H9 (cell line): ENCODE results near the gene CCDC187. TPM values are rescaled to one million over a fixed set of nuclear protein-coding genes. Genes with fewer than 3 reads are reported as not detected.

Experiments
- DNase-seq: peaks from one replicate; pipeline ENCODE4 v3.0.0-alpha.2; 2017
- H2AFZ ChIP-seq: one replicate; pipeline ENCODE4 v1.6.1; 2013; ENCODE audit warnings: mild to moderate bottlenecking, low read length, control low read depth, moderate library complexity
- H2AK5ac ChIP-seq: 2 replicates; pipeline ENCODE4 v1.6.1; 2013; ENCODE audit warnings: low read length, control low read depth, mixed read lengths; ENCODE audit not compliant: insufficient read length
- H2BK120ac ChIP-seq: one replicate; pipeline ENCODE4 v1.6.1; 2013; ENCODE audit warnings: low read depth, mild to moderate bottlenecking, low read length, control low read depth, inconsistent platforms; ENCODE audit not compliant: poor library complexity, severe bottlenecking
- H2BK12ac ChIP-seq: 2 replicates; pipeline ENCODE4 v1.6.1; 2013; ENCODE audit warnings: low read length, control low read depth, mixed read lengths, low read depth; ENCODE audit not compliant: insufficient read length
- H2BK15ac ChIP-seq: 2 replicates; pipeline ENCODE4 v1.6.1; 2013; ENCODE audit warnings: low read depth, low read length, control low read depth
- H2BK20ac ChIP-seq: one replicate; pipeline ENCODE4 v1.6.1; 2013; ENCODE audit warnings: low read depth, mild to moderate bottlenecking, low read length, control low read depth, inconsistent platforms; ENCODE audit not compliant: poor library complexity, severe bottlenecking
- H2BK5ac ChIP-seq: 2 replicates; pipeline ENCODE4 v1.6.1; 2013; ENCODE audit warnings: low read length, control low read depth, mixed read lengths; ENCODE audit not compliant: insufficient read length
- H3K14ac ChIP-seq: 2 replicates; pipeline ENCODE4 v1.6.1; 2013; ENCODE audit warnings: low read length, control low read depth; ENCODE audit not compliant: insufficient read depth
- H3K18ac ChIP-seq: 2 replicates; pipeline ENCODE4 v1.6.1; 2013; ENCODE audit warnings: low read depth, mild to moderate bottlenecking, mixed read lengths, low read length, control low read depth; ENCODE audit not compliant: insufficient read length
- H3K23ac ChIP-seq: 2 replicates; pipeline ENCODE4 v1.6.1; 2013; ENCODE audit warnings: low read length, control low read depth, mixed read lengths, low read depth; ENCODE audit not compliant: insufficient read length
- H3K23me2 ChIP-seq: 2 replicates; pipeline ENCODE4 v1.6.1; 2013; ENCODE audit warnings: low read depth, mild to moderate bottlenecking, mixed read lengths, low read length, control low read depth; ENCODE audit not compliant: insufficient read length, poor library complexity, severe bottlenecking
- H3K27ac ChIP-seq: 2 replicates; pipeline ENCODE4 v1.5.1; 2013; ENCODE audit warnings: low read length, control low read depth, mixed read lengths, low read depth; ENCODE audit not compliant: insufficient read length
- H3K27me3 ChIP-seq: 2 replicates; pipeline ENCODE4 v1.6.1; 2013; ENCODE audit warnings: low read length, control low read depth, inconsistent platforms; ENCODE audit not compliant: insufficient read depth
- H3K4ac ChIP-seq: 2 replicates; pipeline ENCODE4 v1.6.1; 2013; ENCODE audit warnings: low read depth, mild to moderate bottlenecking, control low read depth, inconsistent platforms, low read length, moderate library complexity
- H3K4me1 ChIP-seq: 2 replicates; pipeline ENCODE4 v1.6.1; 2013; ENCODE audit warnings: low read length, control low read depth, inconsistent platforms; ENCODE audit not compliant: insufficient read depth
- H3K4me2 ChIP-seq: 2 replicates; pipeline ENCODE4 v1.6.1; 2013; ENCODE audit warnings: low read length, control low read depth, mixed read lengths; ENCODE audit not compliant: insufficient read length, insufficient read depth
- H3K56ac ChIP-seq: 2 replicates; pipeline ENCODE4 v1.6.1; 2013; ENCODE audit warnings: low read depth, mild to moderate bottlenecking, mixed read lengths, low read length, control low read depth; ENCODE audit not compliant: insufficient read length
- H3K79me1 ChIP-seq: 2 replicates; pipeline ENCODE4 v1.6.1; 2013; ENCODE audit warnings: low read depth, mild to moderate bottlenecking, moderate library complexity, low read length, control low read depth, inconsistent platforms; ENCODE audit not compliant: insufficient read depth, poor library complexity, severe bottlenecking
- H3K79me2 ChIP-seq: 2 replicates; pipeline ENCODE4 v1.6.1; 2013; ENCODE audit warnings: low read length, control low read depth, inconsistent platforms; ENCODE audit not compliant: insufficient read depth
- H3K9ac ChIP-seq: 2 replicates; pipeline ENCODE4 v1.6.1; 2013; ENCODE audit warnings: low read length, control low read depth, mixed read lengths; ENCODE audit not compliant: insufficient read length; ENCODE audit errors: extremely low read depth
- H3K9me3 ChIP-seq: one replicate; pipeline ENCODE4 v1.6.1; 2013; ENCODE audit warnings: low read depth, low read length, inconsistent platforms; ENCODE audit not compliant: control insufficient read depth
- H3T11ph ChIP-seq: one replicate; pipeline ENCODE4 v1.6.1; 2013; ENCODE audit warnings: mild to moderate bottlenecking, low read length, control low read depth, inconsistent platforms
- H4K20me1 ChIP-seq: one replicate; pipeline ENCODE4 v1.6.1; 2013; ENCODE audit not compliant: control insufficient read depth, insufficient read length, insufficient read depth
- H4K5ac ChIP-seq: 2 replicates; pipeline ENCODE4 v1.6.1; 2013; ENCODE audit warnings: low read depth, mild to moderate bottlenecking, mixed read lengths, low read length, control low read depth; ENCODE audit not compliant: insufficient read length
- H4K8ac ChIP-seq: replicated peaks from 2 replicates; pipeline ENCODE4 v1.6.1; 2013; ENCODE audit warnings: low read length, control low read depth, mixed read lengths, low read depth; ENCODE audit not compliant: insufficient read length
- H4K91ac ChIP-seq: 2 replicates; pipeline ENCODE4 v1.6.1; 2013; ENCODE audit warnings: low read depth, mild to moderate bottlenecking, moderate library complexity, mixed read lengths, low read length, control low read depth; ENCODE audit not compliant: insufficient read length
- H3K27ac Mint-ChIP-seq, 3 experiments: 2 replicates in 2 of 3; 3 replicates in 1 of 3; pipeline ENCODE4 v1.8.0; 2020 to 2021; ENCODE audit warnings: mixed read lengths in 3 of 3, mild to moderate bottlenecking in 1 of 3, moderate library complexity in 1 of 3
- H3K27me3 Mint-ChIP-seq: 2 replicates; pipeline ENCODE4 v1.8.0; 2021; ENCODE audit warnings: low read depth, mild to moderate bottlenecking, moderate library complexity, mixed read lengths
- H3K36me3 Mint-ChIP-seq, 3 experiments: 2 replicates in 2 of 3; 3 replicates in 1 of 3; pipeline ENCODE4 v1.8.0; 2020 to 2021; ENCODE audit warnings: low read depth in 3 of 3, mixed read lengths in 3 of 3; ENCODE audit not compliant: insufficient read depth in 1 of 3
- H3K4me1 Mint-ChIP-seq, 2 experiments: 2 replicates each; pipeline ENCODE4 v1.8.0; 2020; ENCODE audit warnings: mixed read lengths in 2 of 2
- H3K4me3 Mint-ChIP-seq, 2 experiments: 2 replicates in 1 of 2; 3 replicates in 1 of 2; pipeline ENCODE4 v1.8.0; 2020 to 2021; ENCODE audit warnings: mild to moderate bottlenecking in 2 of 2, mixed read lengths in 2 of 2, moderate library complexity in 1 of 2
- H3K9me3 Mint-ChIP-seq, 2 experiments: 2 replicates in 1 of 2; 3 replicates in 1 of 2; pipeline ENCODE4 v1.8.0; 2020; ENCODE audit warnings: mild to moderate bottlenecking in 2 of 2, mixed read lengths in 2 of 2, moderate library complexity in 1 of 2
- WGBS: extraction: QIAGEN DNeasy Blood & Tissue Kit; methylation state at CpG from one replicate; pipeline ENCODE4 v1.1.7; 2013; ENCODE audit warnings: missing lambda C conversion rate, low lambda C conversion rate, mixed read lengths; ENCODE audit not compliant: insufficient read length; ENCODE audit errors: extremely low coverage; 5-methylcytosine and 5-hydroxymethylcytosine counted together
- total RNA-seq: library from RNA; stranded (reverse); gene quantifications from 2 replicates; pipeline ENCODE4 v1.2.1, GENCODE V29; 2021
- TF ChIP-seq, protein P1 (sequence below): fragments of 200-600 bp; sonication (generic); conservative IDR thresholded peaks from 3 replicates; pipeline ENCODE4 v1.8.0; 2021; ENCODE audit warnings: antibody characterized with exemption, mild to moderate bottlenecking

Gene CCDC187
- total RNA-seq, 1 experiment from 2014 or later, result 0.07 TPM

DNA sequence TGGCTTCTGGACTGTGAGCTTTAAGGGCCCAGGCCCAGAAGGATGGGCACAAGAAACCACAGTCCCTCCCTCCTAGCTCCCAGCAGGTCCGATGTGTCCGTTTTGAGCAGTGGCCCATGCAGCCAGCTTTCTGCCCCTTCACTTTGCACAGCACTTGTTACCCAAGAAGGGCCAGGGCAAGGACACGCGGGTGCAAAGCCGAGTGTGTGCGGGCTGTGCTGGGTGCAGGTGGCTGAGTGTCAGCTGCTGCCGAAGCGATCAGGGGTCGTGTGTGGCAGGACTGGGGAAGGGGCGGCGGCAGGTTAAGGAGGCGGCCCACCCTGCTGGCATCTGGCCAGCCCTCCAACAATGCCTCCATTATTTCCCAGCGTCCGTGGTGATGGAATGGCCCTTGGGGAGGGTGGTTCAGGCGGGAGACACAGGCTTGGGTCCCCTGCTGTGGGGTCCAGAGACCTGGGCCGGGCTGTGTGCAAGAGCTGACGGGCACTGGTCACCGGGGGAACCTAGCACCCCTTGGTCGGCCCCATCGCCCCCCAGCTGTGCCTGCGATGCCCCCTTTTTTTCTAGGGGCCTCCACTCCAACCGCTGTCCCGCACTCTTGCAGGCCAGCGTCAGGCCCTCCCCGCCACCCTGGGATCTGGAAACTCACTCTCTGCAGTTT, 99.6 kb downstream of the CCDC187 start:
- WGBS, result no CpG with 5 or more reads among the region's 25 CpGs
- no peaks in the 10 kb centered on the region for H3K79me1 ChIP-seq
- H2AK5ac ChIP-seq, result no peak overlapping the region
- no peak overlapping the region for H3K27ac ChIP-seq
- H4K5ac ChIP-seq, result no peak overlapping the region
- no peak overlapping the region for H3K4ac ChIP-seq
- H2BK5ac ChIP-seq, result no peak overlapping the region
- no peak overlapping the region for H3K14ac ChIP-seq
- peaks cover 0 to 11% of the 10 kb centered on the region in 2 experiments; a peak in 1 of 4 replicates for H3K4me1 Mint-ChIP-seq
- no peak overlapping the region for H3K18ac ChIP-seq
- peaks cover 7 to 20% (median 11%) of the 10 kb centered on the region in 3 experiments; a peak in 6 of 7 replicates for H3K36me3 Mint-ChIP-seq
- H3K79me2 ChIP-seq, result no peaks in the 10 kb centered on the region
- peaks cover 71% of the 10 kb centered on the region for H3K27me3 Mint-ChIP-seq
- H4K8ac ChIP-seq, result no peak overlapping the region
- no peak overlapping the region for H2BK15ac ChIP-seq
- no peak for DNase-seq
- no peak overlapping the region for H4K91ac ChIP-seq
- no peak overlapping the region for H2BK12ac ChIP-seq
- H2AFZ ChIP-seq, result no peak overlapping the region
- TF ChIP-seq, protein P1, sequence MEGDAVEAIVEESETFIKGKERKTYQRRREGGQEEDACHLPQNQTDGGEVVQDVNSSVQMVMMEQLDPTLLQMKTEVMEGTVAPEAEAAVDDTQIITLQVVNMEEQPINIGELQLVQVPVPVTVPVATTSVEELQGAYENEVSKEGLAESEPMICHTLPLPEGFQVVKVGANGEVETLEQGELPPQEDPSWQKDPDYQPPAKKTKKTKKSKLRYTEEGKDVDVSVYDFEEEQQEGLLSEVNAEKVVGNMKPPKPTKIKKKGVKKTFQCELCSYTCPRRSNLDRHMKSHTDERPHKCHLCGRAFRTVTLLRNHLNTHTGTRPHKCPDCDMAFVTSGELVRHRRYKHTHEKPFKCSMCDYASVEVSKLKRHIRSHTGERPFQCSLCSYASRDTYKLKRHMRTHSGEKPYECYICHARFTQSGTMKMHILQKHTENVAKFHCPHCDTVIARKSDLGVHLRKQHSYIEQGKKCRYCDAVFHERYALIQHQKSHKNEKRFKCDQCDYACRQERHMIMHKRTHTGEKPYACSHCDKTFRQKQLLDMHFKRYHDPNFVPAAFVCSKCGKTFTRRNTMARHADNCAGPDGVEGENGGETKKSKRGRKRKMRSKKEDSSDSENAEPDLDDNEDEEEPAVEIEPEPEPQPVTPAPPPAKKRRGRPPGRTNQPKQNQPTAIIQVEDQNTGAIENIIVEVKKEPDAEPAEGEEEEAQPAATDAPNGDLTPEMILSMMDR, result no peak
- no peak overlapping the region for H3T11ph ChIP-seq
- no peak overlapping the region for H3K4me2 ChIP-seq
- H2BK20ac ChIP-seq, result no peak overlapping the region
- no peaks in the 10 kb centered on the region for H4K20me1 ChIP-seq
- H3K27me3 ChIP-seq, result peaks cover 54% of the 10 kb centered on the region
- no peak overlapping the region for H3K9ac ChIP-seq
- H3K4me1 ChIP-seq, result no peaks in the 10 kb centered on the region
- no peak overlapping the region for H3K23ac ChIP-seq
- H3K9me3 Mint-ChIP-seq, result no peaks in the 10 kb centered on the region
- no peak overlapping the region for H2BK120ac ChIP-seq
- no peak overlapping the region for H3K4me3 Mint-ChIP-seq
- H3K9me3 ChIP-seq, result no peaks in the 10 kb centered on the region
- no peaks in the 10 kb centered on the region for H3K23me2 ChIP-seq
- no peak overlapping the region for H3K27ac Mint-ChIP-seq
- H3K56ac ChIP-seq, result no peak overlapping the region
